ENCODE measurements around the gene LRRC4C.

LRRC4C gene

GRCh38 chr11:40161854-40162410 lies 1297.5 kb downstream of the LRRC4C start:
- no peaks in the 10 kb centered on the region for H3K79me2 ChIP-seq (ENCODE audit: control insufficient read depth, insufficient read depth, low read length, unreplicated experiment)
- no peak overlapping the region for H3K27ac ChIP-seq (ENCODE audit: low read depth, low read length)
- H3K36me3 ChIP-seq (ENCODE audit: insufficient read depth, low read length) = no peaks in the 10 kb centered on the region
- no peak overlapping the region for H3K4me3 ChIP-seq (ENCODE audit: low read depth, low read length)
- H3K4me1 ChIP-seq (ENCODE audit: control insufficient read depth, insufficient read depth, low read length, unreplicated experiment) = no peaks in the 10 kb centered on the region
- no peaks in the 10 kb centered on the region for H3K27me3 ChIP-seq (ENCODE audit: insufficient read depth, low read length)
- no peak overlapping the region for H2AFZ ChIP-seq (ENCODE audit: low read length, unreplicated experiment)

DNA sequence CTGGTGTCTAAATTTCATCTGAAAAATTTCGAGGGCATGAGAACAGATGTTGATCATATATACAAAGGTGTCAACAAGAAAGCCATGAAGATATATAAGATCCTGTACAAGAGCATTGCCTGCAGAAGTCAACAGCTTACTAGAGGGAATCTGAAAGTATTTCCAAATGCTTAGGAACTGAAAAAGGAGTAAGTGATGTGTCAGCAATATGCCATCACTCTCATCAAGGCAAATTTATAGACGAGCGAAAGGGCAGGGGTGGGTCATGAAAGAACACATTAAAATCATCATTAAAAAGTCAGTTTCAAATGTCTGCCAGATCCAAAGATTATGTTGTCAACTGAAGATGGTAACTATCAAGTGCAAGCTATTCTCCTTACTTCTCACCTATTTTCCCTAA lies 1299.0 kb downstream of the LRRC4C start:
- Histone ChIP-seq H3K36me3 (ENCODE audit: insufficient read depth, low read length) (no peaks in the 10 kb centered on the region), H3K4me3 (ENCODE audit: low read depth, low read length) (no peak overlapping the region), H3K27ac (ENCODE audit: low read depth, low read length) (no peak overlapping the region), H3K79me2 (ENCODE audit: control insufficient read depth, insufficient read depth, low read length, unreplicated experiment) (no peaks in the 10 kb centered on the region), H3K4me1 (ENCODE audit: control insufficient read depth, insufficient read depth, low read length, unreplicated experiment) (no peaks in the 10 kb centered on the region), H2AFZ (ENCODE audit: low read length, unreplicated experiment) (no peak overlapping the region), H3K27me3 (ENCODE audit: insufficient read depth, low read length) (no peaks in the 10 kb centered on the region)

DNA sequence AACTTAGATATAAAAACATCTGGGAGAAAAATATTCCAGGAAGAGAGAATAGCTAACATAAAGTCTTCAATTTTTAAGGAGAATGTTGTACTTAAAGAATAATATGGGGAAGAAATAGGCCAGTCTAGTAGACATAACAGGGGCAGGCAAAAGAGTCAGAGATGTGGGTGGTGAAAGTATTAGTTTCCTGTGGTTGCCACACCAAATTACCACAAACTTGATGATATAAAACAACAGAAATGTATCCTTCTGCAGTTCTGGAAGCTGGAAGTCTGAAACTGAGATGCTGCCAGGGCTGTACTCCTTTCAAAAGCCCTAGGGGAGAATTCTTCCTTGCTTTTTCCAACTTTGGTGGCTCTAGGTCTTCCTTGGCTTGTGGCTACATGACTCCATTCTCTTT lies 1309.7 kb downstream of the LRRC4C start:
- H3K36me3 ChIP-seq (ENCODE audit: insufficient read depth, low read length) = no peaks in the 10 kb centered on the region
- no peak overlapping the region for H2AFZ ChIP-seq (ENCODE audit: low read length, unreplicated experiment)
- no peak overlapping the region for H3K27ac ChIP-seq (ENCODE audit: low read depth, low read length)
- no peaks in the 10 kb centered on the region for H3K4me1 ChIP-seq (ENCODE audit: control insufficient read depth, insufficient read depth, low read length, unreplicated experiment)
- H3K79me2 ChIP-seq (ENCODE audit: control insufficient read depth, insufficient read depth, low read length, unreplicated experiment) = no peaks in the 10 kb centered on the region
- no peaks in the 10 kb centered on the region for H3K27me3 ChIP-seq (ENCODE audit: insufficient read depth, low read length)
- H3K4me3 ChIP-seq (ENCODE audit: low read depth, low read length) = no peak overlapping the region

DNA sequence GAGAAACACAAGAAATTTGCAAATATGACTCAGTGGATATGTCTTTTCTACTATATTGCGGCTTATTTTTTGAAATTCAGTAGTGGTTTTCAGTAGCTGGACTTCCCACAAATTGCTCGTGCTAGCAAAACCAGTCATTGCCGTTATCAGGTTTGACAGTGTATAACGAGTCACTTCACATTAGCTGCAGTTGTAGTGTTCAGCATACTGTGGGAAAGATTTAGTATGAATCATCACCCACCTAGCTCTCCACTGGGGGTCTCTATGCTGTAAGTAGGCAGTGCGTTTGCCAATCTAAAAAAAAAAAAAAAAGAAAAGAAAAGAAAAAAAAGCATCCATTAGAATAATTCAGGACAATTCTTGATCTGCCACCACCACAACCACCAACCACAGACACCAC lies 1318.9 kb downstream of the LRRC4C start:
- Histone ChIP-seq H3K4me3 (ENCODE audit: low read depth, low read length) (no peak overlapping the region), H2AFZ (ENCODE audit: low read length, unreplicated experiment) (no peak overlapping the region), H3K4me1 (ENCODE audit: control insufficient read depth, insufficient read depth, low read length, unreplicated experiment) (no peaks in the 10 kb centered on the region), H3K27me3 (ENCODE audit: insufficient read depth, low read length) (no peaks in the 10 kb centered on the region), H3K36me3 (ENCODE audit: insufficient read depth, low read length) (no peaks in the 10 kb centered on the region), H3K27ac (ENCODE audit: low read depth, low read length) (no peak overlapping the region), H3K79me2 (ENCODE audit: control insufficient read depth, insufficient read depth, low read length, unreplicated experiment) (no peaks in the 10 kb centered on the region)

GRCh38 chr11:40139536-40139935 lies 1319.9 kb downstream of the LRRC4C start:
- no peak overlapping the region for H2AFZ ChIP-seq (ENCODE audit: low read length, unreplicated experiment)
- no peak overlapping the region for H3K27ac ChIP-seq (ENCODE audit: low read depth, low read length)
- H3K79me2 ChIP-seq (ENCODE audit: control insufficient read depth, insufficient read depth, low read length, unreplicated experiment) = no peaks in the 10 kb centered on the region
- no peaks in the 10 kb centered on the region for H3K4me1 ChIP-seq (ENCODE audit: control insufficient read depth, insufficient read depth, low read length, unreplicated experiment)
- no peak overlapping the region for H3K4me3 ChIP-seq (ENCODE audit: low read depth, low read length)
- H3K36me3 ChIP-seq (ENCODE audit: insufficient read depth, low read length) = no peaks in the 10 kb centered on the region
- no peaks in the 10 kb centered on the region for H3K27me3 ChIP-seq (ENCODE audit: insufficient read depth, low read length)

- H3K36me3 ChIP-seq (ENCODE audit: insufficient read depth, low read length) = no peaks in the 10 kb centered on the region
- no peaks in the 10 kb centered on the region for H3K79me2 ChIP-seq (ENCODE audit: control insufficient read depth, insufficient read depth, low read length, unreplicated experiment)
- H3K27ac ChIP-seq (ENCODE audit: low read depth, low read length) = no peak overlapping the region
These were observed 1320.4 kb downstream of the LRRC4C start for GRCh38 chr11:40139066-40139465.

DNA sequence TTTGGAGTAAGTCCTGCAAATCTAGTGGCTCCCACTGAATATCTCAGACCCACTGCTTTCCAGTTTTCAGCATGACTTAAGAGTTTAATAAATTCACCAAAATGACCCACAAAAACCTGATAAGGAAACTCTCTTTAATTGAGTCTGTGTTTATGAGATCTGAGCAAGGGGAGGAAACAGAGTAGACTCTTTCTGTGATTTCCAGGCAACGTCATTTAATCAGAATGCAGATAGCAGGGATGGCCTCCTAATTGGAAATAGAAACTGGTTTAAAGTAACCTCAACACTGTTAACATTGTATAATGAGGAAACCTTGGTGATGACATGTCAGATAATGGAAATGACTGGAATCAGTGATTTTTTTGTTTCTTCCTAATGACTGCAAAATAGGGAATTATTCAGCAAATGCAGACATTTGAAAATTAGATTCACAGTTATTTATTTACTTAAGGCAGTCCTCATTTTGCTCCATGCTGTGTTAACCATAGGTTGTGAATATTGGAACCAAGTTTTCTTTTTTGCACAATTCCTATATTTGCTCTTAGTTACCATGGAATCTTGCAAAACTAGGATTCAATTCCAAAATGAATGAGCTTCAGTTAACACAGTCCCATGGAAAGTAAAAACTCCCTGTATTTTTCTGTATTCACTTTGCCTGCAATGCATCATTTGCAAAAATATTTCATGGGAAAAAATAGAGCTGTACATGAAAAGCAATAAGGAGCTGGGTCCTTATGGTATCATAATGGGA lies 1324.5 kb downstream of the LRRC4C start:
- H2AFZ ChIP-seq (ENCODE audit: low read length, unreplicated experiment) = no peak overlapping the region
- no peaks in the 10 kb centered on the region for H3K79me2 ChIP-seq (ENCODE audit: control insufficient read depth, insufficient read depth, low read length, unreplicated experiment)
- no peaks in the 10 kb centered on the region for H3K36me3 ChIP-seq (ENCODE audit: insufficient read depth, low read length)
- H3K4me1 ChIP-seq (ENCODE audit: control insufficient read depth, insufficient read depth, low read length, unreplicated experiment) = no peaks in the 10 kb centered on the region
- no peak overlapping the region for H3K27ac ChIP-seq (ENCODE audit: low read depth, low read length)
- H3K27me3 ChIP-seq (ENCODE audit: insufficient read depth, low read length) = no peaks in the 10 kb centered on the region
- H3K4me3 ChIP-seq (ENCODE audit: low read depth, low read length) = no peak overlapping the region

More at GRCh38 chr11:40139066-40139465, 1320.4 kb downstream of the LRRC4C start:
- Histone ChIP-seq H2AFZ (ENCODE audit: low read length, unreplicated experiment) (no peak overlapping the region), H3K4me3 (ENCODE audit: low read depth, low read length) (no peak overlapping the region), H3K4me1 (ENCODE audit: control insufficient read depth, insufficient read depth, low read length, unreplicated experiment) (no peaks in the 10 kb centered on the region), H3K27me3 (ENCODE audit: insufficient read depth, low read length) (no peaks in the 10 kb centered on the region)

DNA sequence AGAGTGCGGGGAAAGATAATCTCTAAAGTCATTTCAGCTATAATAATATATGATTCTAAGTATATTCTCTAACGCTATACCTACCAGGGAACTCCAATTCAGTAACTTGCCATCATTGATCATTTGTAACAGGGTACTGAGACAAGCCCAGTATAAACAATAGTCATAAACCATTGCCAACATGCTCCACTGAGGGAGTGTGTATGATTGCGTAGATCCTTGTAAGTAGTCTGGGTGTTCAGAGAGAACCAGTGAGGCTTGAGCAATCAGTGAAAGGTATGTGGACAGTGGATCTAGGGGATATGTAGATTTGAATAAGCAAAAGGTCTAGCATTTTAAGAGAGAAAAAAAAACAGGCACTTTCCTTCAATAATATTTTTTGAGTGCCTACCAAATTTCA lies 1326.0 kb downstream of the LRRC4C start:
- Histone ChIP-seq H3K27me3 (ENCODE audit: insufficient read depth, low read length) (no peaks in the 10 kb centered on the region), H3K79me2 (ENCODE audit: control insufficient read depth, insufficient read depth, low read length, unreplicated experiment) (no peaks in the 10 kb centered on the region)

GRCh38 chr11:40132912-40133311 lies 1326.5 kb downstream of the LRRC4C start:
- Histone ChIP-seq H3K27ac (ENCODE audit: low read depth, low read length) (no peak overlapping the region), H3K27me3 (ENCODE audit: insufficient read depth, low read length) (no peaks in the 10 kb centered on the region)

More for the DNA sequence above, 1326.0 kb downstream of the LRRC4C start:
- Histone ChIP-seq H2AFZ (ENCODE audit: low read length, unreplicated experiment) (no peak overlapping the region), H3K36me3 (ENCODE audit: insufficient read depth, low read length) (no peaks in the 10 kb centered on the region), H3K27ac (ENCODE audit: low read depth, low read length) (no peak overlapping the region), H3K4me3 (ENCODE audit: low read depth, low read length) (no peak overlapping the region), H3K4me1 (ENCODE audit: control insufficient read depth, insufficient read depth, low read length, unreplicated experiment) (no peaks in the 10 kb centered on the region)

DNA sequence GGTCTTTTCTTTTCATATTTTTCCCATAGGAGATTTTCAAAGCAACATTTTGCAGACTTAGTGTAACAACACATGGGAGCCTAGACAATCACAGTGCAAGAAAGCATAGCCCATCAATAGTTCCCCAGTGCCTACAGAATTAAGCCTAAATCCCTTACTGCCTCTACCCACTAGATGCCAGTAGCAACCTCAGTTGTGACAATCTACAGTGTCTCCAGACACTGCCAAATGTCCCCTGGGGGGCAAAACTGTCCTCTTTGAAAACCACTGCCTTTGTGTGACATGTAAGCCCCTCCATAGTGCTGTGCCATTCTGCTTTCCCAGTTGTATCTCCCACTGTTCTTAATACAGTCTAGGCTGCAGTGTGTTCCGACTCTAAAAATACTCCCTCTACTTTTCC lies 1329.0 kb downstream of the LRRC4C start:
- no peak overlapping the region for H3K4me3 ChIP-seq (ENCODE audit: low read depth, low read length)
- no peaks in the 10 kb centered on the region for H3K27me3 ChIP-seq (ENCODE audit: insufficient read depth, low read length)
- H3K4me1 ChIP-seq (ENCODE audit: control insufficient read depth, insufficient read depth, low read length, unreplicated experiment) = no peaks in the 10 kb centered on the region
- H3K27ac ChIP-seq (ENCODE audit: low read depth, low read length) = no peak overlapping the region
- no peaks in the 10 kb centered on the region for H3K79me2 ChIP-seq (ENCODE audit: control insufficient read depth, insufficient read depth, low read length, unreplicated experiment)
- no peak overlapping the region for H2AFZ ChIP-seq (ENCODE audit: low read length, unreplicated experiment)
- H3K36me3 ChIP-seq (ENCODE audit: insufficient read depth, low read length) = no peaks in the 10 kb centered on the region

More at GRCh38 chr11:40132912-40133311, 1326.5 kb downstream of the LRRC4C start:
- H2AFZ ChIP-seq (ENCODE audit: low read length, unreplicated experiment) = no peak overlapping the region
- H3K36me3 ChIP-seq (ENCODE audit: insufficient read depth, low read length) = no peaks in the 10 kb centered on the region
- no peaks in the 10 kb centered on the region for H3K4me1 ChIP-seq (ENCODE audit: control insufficient read depth, insufficient read depth, low read length, unreplicated experiment)
- H3K4me3 ChIP-seq (ENCODE audit: low read depth, low read length) = no peak overlapping the region
- H3K79me2 ChIP-seq (ENCODE audit: control insufficient read depth, insufficient read depth, low read length, unreplicated experiment) = no peaks in the 10 kb centered on the region

- no peaks in the 10 kb centered on the region for H3K27me3 ChIP-seq (ENCODE audit: insufficient read depth, low read length)
- no peak overlapping the region for H3K27ac ChIP-seq (ENCODE audit: low read depth, low read length)
- H3K36me3 ChIP-seq (ENCODE audit: insufficient read depth, low read length) = no peaks in the 10 kb centered on the region
- H2AFZ ChIP-seq (ENCODE audit: low read length, unreplicated experiment) = no peak overlapping the region
- no peaks in the 10 kb centered on the region for H3K4me1 ChIP-seq (ENCODE audit: control insufficient read depth, insufficient read depth, low read length, unreplicated experiment)
- no peak overlapping the region for H3K4me3 ChIP-seq (ENCODE audit: low read depth, low read length)
- no peaks in the 10 kb centered on the region for H3K79me2 ChIP-seq (ENCODE audit: control insufficient read depth, insufficient read depth, low read length, unreplicated experiment)
These were observed 1330.2 kb downstream of the LRRC4C start for GRCh38 chr11:40129266-40129665.
